HG03432 (cell line): ENCODE results near the gene PINLYP.

Experiments
- ATAC-seq: cut with Tn5 transposase; IDR thresholded peaks from one replicate; pipeline ENCODE4 v1.9.1; 2021; ENCODE audit warnings: mild to moderate bottlenecking, moderate library complexity; ENCODE audit not compliant: unreplicated experiment

PINLYP gene

GRCh38 chr19:43626838-43627237, 51.2 kb downstream of the PINLYP start:
- ATAC-seq: no peak

DNA sequence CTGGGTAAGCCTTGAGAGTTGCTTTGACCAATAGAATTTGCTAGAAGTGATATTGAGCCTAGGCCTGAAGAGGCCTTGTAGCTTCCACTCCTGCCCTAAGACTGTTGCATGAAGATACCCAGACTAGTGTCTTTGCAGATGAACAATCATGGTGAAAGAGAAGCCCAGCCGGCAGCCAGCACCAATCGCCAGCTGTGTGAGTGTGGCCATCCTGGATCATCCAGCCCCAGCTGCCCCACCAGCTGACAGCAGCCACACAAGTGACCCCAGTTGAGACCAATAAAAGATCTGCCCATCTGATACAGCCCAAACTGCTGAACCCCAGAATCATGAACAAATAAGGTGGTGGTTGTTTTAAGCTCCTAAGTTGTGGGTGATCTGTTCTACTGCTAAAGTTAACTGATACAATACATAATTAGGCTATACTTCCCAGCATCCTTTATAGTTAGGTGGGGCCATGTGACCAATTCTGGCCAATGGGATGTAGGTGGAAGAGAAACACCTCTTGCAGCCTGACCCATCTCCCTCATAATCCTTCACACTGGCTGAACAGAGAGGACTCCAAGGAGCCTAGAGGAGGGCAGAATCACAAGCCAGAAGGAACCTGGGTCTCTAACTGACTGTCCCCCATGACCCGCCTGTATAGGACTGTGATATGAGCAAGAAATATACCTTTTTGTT, 53.2 kb downstream of the PINLYP start:
- ATAC-seq: no peak

DNA sequence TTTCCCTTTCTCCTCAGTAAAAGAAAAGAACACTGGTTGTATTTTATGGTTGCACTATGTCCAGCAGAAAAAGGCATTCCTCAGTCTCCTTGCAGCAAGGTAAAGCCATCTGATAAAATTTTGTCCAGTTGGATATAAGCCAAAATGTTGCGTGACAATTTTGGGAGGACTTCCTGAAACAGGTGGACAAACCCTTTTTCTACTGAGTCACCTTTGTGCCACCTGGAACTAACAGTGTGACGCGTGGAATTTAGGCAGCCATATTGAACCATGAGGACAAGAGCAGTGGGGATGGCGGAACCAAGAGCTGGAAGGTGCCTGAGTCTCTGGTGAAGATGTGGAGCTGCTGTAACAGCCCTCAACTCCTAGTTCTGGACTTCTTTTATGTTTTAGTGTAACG, 55.9 kb downstream of the PINLYP start:
- ATAC-seq: no peak
